Keratinocyte (primary cell): ENCODE measurements around the gene PRKAG1.

Source experiments
- EZH2 ChIP-seq: IDR thresholded peaks from one replicate; pipeline ENCODE4 v1.6.1; 2012; ENCODE audit warnings: inconsistent platforms, mild to moderate bottlenecking, low read length, moderate library complexity
- TF ChIP-seq, protein P1 (sequence below), 3 experiments: IDR thresholded peaks in 1 of 3; conservative IDR thresholded peaks in 1 of 3; optimal IDR thresholded peaks in 1 of 3; 2 replicates in 2 of 3; 3 replicates in 1 of 3; pipeline versions ENCODE3 to v1.5.1; 2011; ENCODE audit warnings: low read length in 3 of 3, mild to moderate bottlenecking in 3 of 3, moderate library complexity in 2 of 3, control low read depth in 1 of 3, inconsistent platforms in 1 of 3; ENCODE audit not compliant: insufficient read depth in 2 of 3; ENCODE audit errors: extremely low read depth in 1 of 3

DNA sequence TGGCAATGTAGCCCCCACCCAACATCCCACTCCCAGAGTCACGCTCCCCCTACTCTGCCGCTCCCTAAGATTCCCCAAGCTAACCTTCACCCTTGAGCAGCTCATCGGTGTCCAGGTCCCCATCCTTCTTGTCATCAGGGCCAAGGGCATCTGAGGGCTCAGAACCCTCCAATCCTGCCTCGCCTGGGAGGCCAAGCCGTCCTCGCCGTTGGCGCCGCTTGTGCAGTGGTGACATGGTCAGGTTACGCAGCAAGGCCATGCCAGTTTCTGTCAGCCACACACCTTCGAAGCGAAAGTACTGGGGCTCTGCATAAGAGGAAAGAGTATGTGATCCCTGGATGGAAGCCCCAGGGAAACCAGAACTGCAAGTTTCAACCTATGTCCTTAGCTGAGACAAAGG, 26.1 kb upstream of the PRKAG1 start:
- TF ChIP-seq, protein P1, sequence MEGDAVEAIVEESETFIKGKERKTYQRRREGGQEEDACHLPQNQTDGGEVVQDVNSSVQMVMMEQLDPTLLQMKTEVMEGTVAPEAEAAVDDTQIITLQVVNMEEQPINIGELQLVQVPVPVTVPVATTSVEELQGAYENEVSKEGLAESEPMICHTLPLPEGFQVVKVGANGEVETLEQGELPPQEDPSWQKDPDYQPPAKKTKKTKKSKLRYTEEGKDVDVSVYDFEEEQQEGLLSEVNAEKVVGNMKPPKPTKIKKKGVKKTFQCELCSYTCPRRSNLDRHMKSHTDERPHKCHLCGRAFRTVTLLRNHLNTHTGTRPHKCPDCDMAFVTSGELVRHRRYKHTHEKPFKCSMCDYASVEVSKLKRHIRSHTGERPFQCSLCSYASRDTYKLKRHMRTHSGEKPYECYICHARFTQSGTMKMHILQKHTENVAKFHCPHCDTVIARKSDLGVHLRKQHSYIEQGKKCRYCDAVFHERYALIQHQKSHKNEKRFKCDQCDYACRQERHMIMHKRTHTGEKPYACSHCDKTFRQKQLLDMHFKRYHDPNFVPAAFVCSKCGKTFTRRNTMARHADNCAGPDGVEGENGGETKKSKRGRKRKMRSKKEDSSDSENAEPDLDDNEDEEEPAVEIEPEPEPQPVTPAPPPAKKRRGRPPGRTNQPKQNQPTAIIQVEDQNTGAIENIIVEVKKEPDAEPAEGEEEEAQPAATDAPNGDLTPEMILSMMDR (optimal IDR thresholded peaks at IDR 0.05 in 1 of 3, IDR thresholded peaks at IDR 0.05 in 1 of 3, conservative IDR thresholded peaks at IDR 0.05 in 1 of 3; ENCODE audit: extremely low read depth in 1 of 3, insufficient read depth in 2 of 3, low read length in 3 of 3): no peak
- no peak for TF ChIP-seq EZH2
